NCI-H187 treated with DMSO at 0.1 percent for 48 hours (cell line): Measurements from ENCODE around the gene COA7.

ENCODE experiments used
- DNase-seq: peaks from one replicate; lab custom pipeline; 2025; lab: John Stamatoyannopoulos, UW

The COA7 gene

DNA sequence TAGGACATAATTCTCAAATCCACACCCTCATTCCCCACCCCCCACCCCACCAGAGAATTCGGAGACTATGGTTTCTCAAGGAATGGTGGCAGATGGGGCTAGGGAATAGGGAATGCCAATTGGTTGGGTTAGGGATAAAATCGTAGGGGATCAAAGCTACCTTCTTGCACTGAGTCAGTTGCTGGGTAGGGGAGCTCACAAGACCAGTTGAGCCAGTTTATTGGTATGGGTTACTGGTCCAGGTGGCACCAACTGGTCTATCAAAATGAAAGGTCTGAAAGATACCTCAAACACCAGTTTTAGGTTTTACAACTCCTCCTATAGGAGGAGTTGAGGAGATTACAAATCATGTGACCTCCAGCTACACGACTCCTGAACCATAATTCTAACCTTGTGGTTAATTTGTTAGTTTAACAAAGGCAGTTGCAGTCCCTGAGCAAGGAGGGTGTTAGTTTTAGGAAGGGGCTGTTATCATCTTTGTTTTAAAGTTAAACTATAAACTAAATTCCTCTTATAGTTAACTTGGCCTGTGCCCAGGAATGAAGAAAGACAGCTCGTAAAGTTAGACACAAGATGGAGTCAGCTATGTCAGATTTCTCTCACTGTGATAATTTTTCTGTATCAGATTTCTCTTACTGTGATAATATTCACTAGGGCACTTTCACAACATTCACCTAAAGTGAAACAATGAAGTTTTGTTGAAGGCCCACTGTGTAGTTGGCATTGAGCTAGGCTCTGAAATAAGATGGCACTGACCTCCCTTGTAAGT lies 62.6 kb downstream of the COA7 start:
- DNase-seq, result no peak
